Measurements from ENCODE around the gene KCNJ14.

KCNJ14 gene

DNA sequence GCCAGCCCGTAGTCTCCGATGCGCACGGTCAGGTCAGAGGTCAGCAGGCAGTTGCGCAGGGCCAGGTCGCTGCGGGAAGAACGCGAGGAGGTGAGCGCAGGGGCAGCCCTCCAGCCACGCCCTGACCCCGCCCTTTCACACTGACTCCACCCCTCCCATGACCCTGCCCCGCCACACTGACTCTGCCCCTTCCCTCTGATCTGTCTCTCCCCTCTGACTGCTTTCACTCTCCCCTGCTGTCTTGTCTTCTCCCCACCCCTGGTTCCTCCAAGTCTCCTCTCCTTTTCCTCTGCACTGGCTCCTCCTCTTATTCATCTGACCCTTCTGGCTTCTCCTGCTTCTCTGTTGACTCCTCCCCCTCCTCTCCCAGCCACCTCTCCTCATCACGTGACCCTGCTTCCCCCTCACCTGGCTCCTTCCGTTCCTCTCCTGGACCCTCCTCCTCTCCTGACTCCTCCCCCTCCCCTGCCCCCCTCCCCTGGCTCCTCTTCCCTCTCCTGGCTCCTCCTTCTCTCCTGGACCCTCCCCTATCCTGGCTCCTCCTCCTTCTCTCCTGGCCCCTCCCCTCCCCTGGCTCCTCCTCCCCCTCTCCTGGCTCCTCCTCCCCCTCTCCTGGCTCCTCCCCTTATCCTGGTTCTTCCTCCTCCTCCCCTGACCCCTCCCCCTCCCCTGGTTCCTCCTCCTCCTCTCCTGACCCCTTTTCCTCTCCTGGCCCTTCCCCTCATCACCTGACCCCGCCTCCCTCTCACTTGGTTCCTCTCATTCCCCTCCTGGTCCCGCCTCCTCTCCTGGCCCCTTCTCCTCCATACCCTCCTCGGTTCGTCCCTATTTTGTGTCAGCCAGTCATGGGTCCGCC lies 46.3 kb downstream of the KCNJ14 start:
- TF ChIP-seq CTCF (IDR thresholded peaks at IDR 0.05; ENCODE audit: low read depth, low read length) = no peak
- no peak overlapping the region for H3K4me3 ChIP-seq (ENCODE audit: low read depth, low read length)

- no peak for TF ChIP-seq CTCF (IDR thresholded peaks at IDR 0.05; ENCODE audit: low read depth, low read length)
- H3K4me3 ChIP-seq (ENCODE audit: low read depth, low read length) = no peak overlapping the region
These were observed 47.1 kb downstream of the KCNJ14 start for GRCh38 chr19:48502350-48503018.

GRCh38 chr19:48506138-48506733 lies 50.9 kb downstream of the KCNJ14 start:
- H3K4me3 ChIP-seq (ENCODE audit: low read depth, low read length) = no peak overlapping the region
- TF ChIP-seq CTCF (IDR thresholded peaks at IDR 0.05; ENCODE audit: low read depth, low read length) = peak; percentile 30

DNA sequence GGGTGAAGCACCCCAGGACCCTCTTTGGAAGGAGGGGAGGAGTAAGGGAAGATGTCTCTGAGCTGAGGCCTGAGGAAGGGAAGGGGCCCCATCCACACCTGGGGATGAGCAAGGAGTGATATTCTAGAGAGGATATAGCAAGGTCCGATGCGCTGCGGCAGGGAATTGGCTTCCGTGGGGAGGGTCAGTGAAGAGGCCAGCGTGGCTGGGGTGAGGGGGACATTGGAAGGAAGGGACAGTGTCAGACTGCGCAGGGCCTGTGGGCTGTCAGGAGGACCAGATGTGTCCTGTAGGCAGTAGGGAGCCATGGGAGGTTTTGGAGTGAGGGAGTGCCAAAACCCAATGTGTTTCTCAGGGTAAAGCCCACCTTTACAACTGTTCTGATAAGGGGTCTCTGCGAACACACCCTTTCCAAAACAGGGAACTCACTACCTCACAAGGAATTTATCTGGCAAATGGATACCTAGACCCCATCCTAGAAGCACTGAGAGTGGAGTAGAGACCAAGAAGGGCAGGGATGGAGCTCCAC lies 52.6 kb downstream of the KCNJ14 start:
- H3K4me3 ChIP-seq (ENCODE audit: low read depth, low read length) = no peak overlapping the region
- TF ChIP-seq CTCF (IDR thresholded peaks at IDR 0.05; ENCODE audit: low read depth, low read length) = no peak

DNA sequence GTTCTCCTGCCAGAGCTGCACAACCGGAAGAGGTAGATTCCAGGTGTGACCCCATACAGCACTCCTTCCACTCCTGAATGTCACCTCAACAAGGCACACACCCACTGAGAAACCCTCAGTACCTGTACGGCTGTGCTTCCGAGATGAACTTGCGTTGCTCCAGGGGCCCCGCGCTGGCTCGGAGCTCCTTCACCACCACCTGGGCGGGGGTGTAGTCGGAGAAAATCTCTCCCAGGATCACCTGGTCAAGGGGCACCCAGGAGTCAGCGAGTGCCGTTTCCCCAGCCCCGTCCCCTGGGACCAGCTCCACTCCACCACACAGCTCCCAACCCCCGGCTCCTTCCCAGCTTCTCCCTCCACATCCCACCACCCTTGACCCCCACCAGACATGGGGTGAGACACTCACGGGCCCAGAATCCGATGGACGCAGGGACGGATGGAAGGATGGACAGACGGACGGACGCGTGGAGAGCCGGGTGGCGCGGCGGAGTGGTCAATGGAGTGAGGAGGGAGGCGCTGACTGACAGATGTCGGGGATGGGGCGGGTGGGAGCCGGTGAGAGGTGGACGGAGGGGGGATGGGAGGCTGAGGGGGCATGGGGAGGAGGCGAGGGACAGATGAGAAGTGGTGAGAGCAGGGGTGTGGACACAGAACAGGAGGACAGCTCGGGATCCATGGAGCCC lies 53.5 kb downstream of the KCNJ14 start:
- no peak for TF ChIP-seq CTCF (IDR thresholded peaks at IDR 0.05; ENCODE audit: low read depth, low read length)
- no peak overlapping the region for H3K4me3 ChIP-seq (ENCODE audit: low read depth, low read length)

- no peak overlapping the region for H3K4me3 ChIP-seq (ENCODE audit: low read depth, low read length)
- TF ChIP-seq CTCF (IDR thresholded peaks at IDR 0.05; ENCODE audit: low read depth, low read length) = no peak
These were observed 54.3 kb downstream of the KCNJ14 start for GRCh38 chr19:48509467-48510194.
